ENCODE measurements around the gene SLC3A2.

DNA sequence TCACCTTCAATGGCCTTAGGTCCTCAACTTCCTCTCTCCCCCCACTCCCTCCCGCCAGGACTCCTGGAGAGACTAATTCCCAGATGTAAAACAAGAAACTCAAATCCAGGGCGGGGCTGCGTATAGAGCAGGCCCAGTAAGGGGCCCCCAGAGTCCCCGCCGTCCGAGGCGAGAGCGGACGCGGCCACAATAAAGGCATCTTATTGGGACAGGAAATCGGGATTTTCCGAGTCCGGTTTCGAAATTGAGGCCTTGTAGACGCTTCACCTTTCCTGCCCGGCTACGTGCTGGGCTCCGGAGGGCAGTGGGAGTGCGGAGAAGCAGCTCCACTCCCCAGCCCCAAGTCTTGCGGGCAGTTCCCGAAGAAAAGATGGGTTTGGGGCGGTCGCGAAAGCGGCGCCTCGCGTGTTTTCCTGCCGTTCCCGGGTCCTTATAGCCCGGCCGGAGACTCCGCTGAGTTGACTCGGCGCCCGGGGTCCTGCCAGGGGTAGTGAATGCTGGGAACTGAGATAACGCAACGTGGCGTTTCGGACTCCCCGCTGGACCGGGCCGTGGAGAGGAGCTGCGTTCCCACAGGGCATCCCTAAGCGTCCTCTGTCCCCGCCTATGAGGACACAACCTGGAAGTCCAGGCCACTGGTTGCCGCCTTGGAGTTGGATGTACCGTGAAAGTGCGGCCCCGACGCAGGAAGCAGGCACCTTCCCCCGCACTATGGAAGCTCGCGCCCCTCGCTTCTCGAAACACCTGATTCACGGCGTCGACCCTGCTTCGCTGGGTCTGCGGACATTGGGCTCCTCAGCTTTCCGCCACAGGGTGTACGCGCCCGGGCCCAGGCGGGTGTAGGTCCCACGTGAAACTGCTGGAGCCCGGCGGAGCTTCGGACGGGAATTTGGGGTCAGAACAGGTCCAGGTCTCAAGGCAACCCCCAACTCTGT is 45.3 kb downstream of the SLC3A2 start:
- no peak for TF ChIP-seq POLR2A (IDR thresholded peaks at IDR 0.05)
- no peak for TF ChIP-seq POLR2AphosphoS5 (IDR thresholded peaks at IDR 0.05)
- TF ChIP-seq CTCF (IDR thresholded peaks at IDR 0.05 in 8 of 11, conservative IDR thresholded peaks at IDR 0.05 in 3 of 11) = no peak

Measured in spleen (tissue), 7 donors.